GM23338 (cell line): Measurements from ENCODE around the gene CACNG6. TPM values are rescaled to one million over a fixed set of nuclear protein-coding genes. Genes with fewer than 3 reads are reported as not detected.
A peak's percentile ranks its signal among the peaks of the same experiment; 100 is the strongest.

Experiments used
- ATAC-seq: fragments of 200-7000 bp; cut with Tn5 transposase; 3 replicates; pipeline ENCODE4 v1.9.1; 2020
- DNase-seq: peaks from one replicate; pipeline ENCODE4 v3.0.0-alpha.2; 2015; ENCODE audit warnings: low spot score
- H2AFZ ChIP-seq: fragments of 200-600 bp; sonication (generic); 2 replicates; pipeline ENCODE4 v1.8.0; 2016; ENCODE audit warnings: antibody characterized with exemption, mild to moderate bottlenecking, moderate library complexity
- H3F3A ChIP-seq: fragments of 200-600 bp; sonication (generic); replicated peaks from 2 replicates; pipeline ENCODE4 v1.8.0; 2017; ENCODE audit warnings: antibody characterized with exemption, mixed run types, low read depth
- H3K27ac ChIP-seq: fragments of 200-600 bp; sonication (generic); 2 replicates; pipeline ENCODE4 v1.6.1; 2016; ENCODE audit warnings: low read depth
- H3K27me3 ChIP-seq: fragments of 200-600 bp; sonication (generic); 2 replicates; pipeline ENCODE4 v1.8.0; 2016; ENCODE audit warnings: mild to moderate bottlenecking, mixed run types, moderate library complexity; ENCODE audit not compliant: insufficient read depth
- H3K36me3 ChIP-seq: fragments of 200-600 bp; sonication (generic); 2 replicates; pipeline ENCODE4 v1.8.0; 2016; ENCODE audit warnings: mild to moderate bottlenecking; ENCODE audit not compliant: insufficient read depth
- H3K4me1 ChIP-seq: fragments of 200-600 bp; sonication (generic); 2 replicates; pipeline ENCODE4 v1.8.0; 2016; ENCODE audit warnings: mild to moderate bottlenecking, moderate library complexity; ENCODE audit not compliant: insufficient read depth
- H3K4me2 ChIP-seq: fragments of 200-600 bp; sonication (generic); 2 replicates; pipeline ENCODE4 v1.7.1; 2017; ENCODE audit warnings: mixed run types
- H3K4me3 ChIP-seq: fragments of 200-600 bp; sonication (generic); 2 replicates; pipeline ENCODE4 v1.6.1; 2016; ENCODE audit warnings: mixed run types
- H3K79me2 ChIP-seq: fragments of 200-600 bp; sonication (generic); replicated peaks from 2 replicates; pipeline ENCODE4 v1.8.0; 2017; ENCODE audit warnings: mild to moderate bottlenecking; ENCODE audit not compliant: insufficient read depth
- H3K9me2 ChIP-seq: fragments of 200-600 bp; sonication (generic); 2 replicates; pipeline ENCODE4 v1.8.0; 2017; ENCODE audit not compliant: insufficient read depth
- H4K20me1 ChIP-seq: fragments of 200-600 bp; sonication (generic); replicated peaks from 2 replicates; pipeline ENCODE4 v1.8.0; 2017; ENCODE audit warnings: mild to moderate bottlenecking; ENCODE audit not compliant: insufficient read depth
- H3K27ac Mint-ChIP-seq: 2 replicates; pipeline ENCODE4 v1.8.0; 2020; ENCODE audit warnings: inconsistent platforms, mild to moderate bottlenecking, moderate library complexity, mixed read lengths
- H3K27me3 Mint-ChIP-seq: 3 replicates; pipeline ENCODE4 v1.8.0; 2022; ENCODE audit warnings: low read depth, mild to moderate bottlenecking, moderate library complexity, mixed read lengths, inconsistent platforms; ENCODE audit not compliant: insufficient read depth, poor library complexity
- H3K36me3 Mint-ChIP-seq: 3 replicates; pipeline ENCODE4 v1.8.0; 2021; ENCODE audit warnings: low read depth, mild to moderate bottlenecking, inconsistent platforms, moderate library complexity, mixed read lengths
- H3K4me1 Mint-ChIP-seq: 3 replicates; pipeline ENCODE4 v1.8.0; 2020; ENCODE audit warnings: mild to moderate bottlenecking, inconsistent platforms, mixed read lengths
- H3K4me3 Mint-ChIP-seq: 3 replicates; pipeline ENCODE4 v1.8.0; 2021; ENCODE audit warnings: moderate library complexity, mild to moderate bottlenecking, inconsistent platforms, mixed read lengths
- H3K9me3 Mint-ChIP-seq: 3 replicates; pipeline ENCODE4 v1.8.0; 2020; ENCODE audit warnings: moderate library complexity, mild to moderate bottlenecking, inconsistent platforms, mixed read lengths
- CTCF ChIP-seq, 2 experiments: fragments of 200-600 bp in 1 of 2; sonication (generic) in 1 of 2; conservative IDR thresholded peaks; 2 replicates each; pipeline versions ENCODE4 v1.5.1 to v1.6.1; 2016 to 2017; ENCODE audit warnings: antibody characterized with exemption in 2 of 2, low read depth in 2 of 2, mild to moderate bottlenecking in 2 of 2, moderate library complexity in 1 of 2
- ETS1 ChIP-seq: IDR thresholded peaks from 2 replicates; pipeline ENCODE4 v1.6.1; 2016; ENCODE audit warnings: antibody characterized with exemption
- JUNB ChIP-seq: IDR thresholded peaks from one replicate; pipeline ENCODE4 v1.6.1; 2016; ENCODE audit warnings: antibody characterized with exemption; ENCODE audit not compliant: unreplicated experiment
- NANOG ChIP-seq: IDR thresholded peaks from 2 replicates; pipeline ENCODE4 v1.6.1; 2016; ENCODE audit warnings: antibody characterized with exemption, borderline replicate concordance
- POLR2AphosphoS5 ChIP-seq: IDR thresholded peaks from 2 replicates; pipeline ENCODE4 v1.6.1; 2016; ENCODE audit warnings: antibody characterized with exemption, low read depth
- REST ChIP-seq: IDR thresholded peaks from one replicate; pipeline ENCODE4 v1.6.1; 2018; ENCODE audit warnings: antibody characterized with exemption; ENCODE audit not compliant: unreplicated experiment
- ZNF114 ChIP-seq: fragments of 250-450 bp; sonication (Bioruptor Pico); IDR thresholded peaks from 2 replicates; pipeline ENCODE4 v1.5.0; 2020; ENCODE audit warnings: mild to moderate bottlenecking, moderate library complexity
- polyA plus RNA-seq: library from polyadenylated mRNA; unstranded; fragments of >200 nt; fragmentation: Nextera tagmentation; extraction: Ambion mirVana; gene quantifications from 2 replicates; pipeline ENCODE4 v1.2.1, GENCODE V29; 2016
- total RNA-seq: library from RNA; depleted of rRNA; stranded (reverse); fragments of >200 nt; shearing (Covaris generic); gene quantifications from 2 replicates; pipeline ENCODE4 v1.2.3, GENCODE V29; 2014

The CACNG6 gene
- total and polyA plus RNA-seq, 2 experiments from 2014 or later: 0.38 to 1.5 TPM

- H3K9me2 ChIP-seq: no peaks in the 10 kb centered on the region
- no peak overlapping the region for H3K4me2 ChIP-seq
- Mint-ChIP-seq H3K9me3 (no peaks in the 10 kb centered on the region; the same call in 1 of the 3 replicates), H3K4me3 (no peak overlapping the region), H3K27ac (no peak overlapping the region), H3K36me3 (no peaks in the 10 kb centered on the region), H3K27me3 (peaks cover 12% of the 10 kb centered on the region), H3K4me1 (peaks cover 22% of the 10 kb centered on the region)
- no peaks in the 10 kb centered on the region for H3K79me2 ChIP-seq
- H4K20me1 ChIP-seq: no peaks in the 10 kb centered on the region
- H3K27ac ChIP-seq: no peak overlapping the region
- H2AFZ ChIP-seq: peak overlapping the region; percentile 43; the same call in 1 of the 2 replicates
- 0 out of 2 replicates have a peak, but pooled peaks cover 12% of the 10 kb centered on the region for H3F3A ChIP-seq
- no peaks in the 10 kb centered on the region for H3K36me3 ChIP-seq
- no peak for TF ChIP-seq REST
- no peak for TF ChIP-seq POLR2AphosphoS5
- TF ChIP-seq ETS1: no peak
- no peak for TF ChIP-seq ZNF114 (CRISPR knock-in tag)
- TF ChIP-seq NANOG: no peak
- no peak for DNase-seq
- no peaks in the 10 kb centered on the region for H3K27me3 ChIP-seq
- peaks cover 9% of the 10 kb centered on the region for H3K4me1 ChIP-seq
- no peak overlapping the region for H3K4me3 ChIP-seq
- no peak for ATAC-seq
Observed at GRCh38 chr19:54014920-54015560, 23.6 kb downstream of the CACNG6 start.

GRCh38 chr19:54017261-54017660 lies 25.8 kb downstream of the CACNG6 start:
- Histone ChIP-seq H3K4me2 (no peak overlapping the region), H3K27ac (no peak overlapping the region), H4K20me1 (no peaks in the 10 kb centered on the region), H3F3A (0 out of 2 replicates have a peak, but pooled peaks cover 12% of the 10 kb centered on the region), H3K36me3 (no peaks in the 10 kb centered on the region), H3K79me2 (no peaks in the 10 kb centered on the region), H3K4me1 (peaks cover 6% of the 10 kb centered on the region), H3K9me2 (no peaks in the 10 kb centered on the region), H3K4me3 (no peak overlapping the region), H2AFZ (no peak overlapping the region), H3K27me3 (no peaks in the 10 kb centered on the region)
- H3K27ac Mint-ChIP-seq: no peak overlapping the region
- no peak for TF ChIP-seq ZNF114 (CRISPR knock-in tag)
- no peak for TF ChIP-seq REST
- no peak for TF ChIP-seq CTCF (conservative IDR thresholded peaks at IDR 0.05; ENCODE audit: low read depth in 2 of 2)
- no peak for TF ChIP-seq JUNB
- no peak for TF ChIP-seq POLR2AphosphoS5
- no peak for TF ChIP-seq ETS1
- ATAC-seq (no peak), DNase-seq (peak; percentile 56)
- H3K36me3 Mint-ChIP-seq: no peaks in the 10 kb centered on the region; the same call in 2 of the 3 replicates
- H3K9me3 Mint-ChIP-seq: no peaks in the 10 kb centered on the region; the same call in 1 of the 3 replicates
- no peak overlapping the region for H3K4me3 Mint-ChIP-seq
- peaks cover 13% of the 10 kb centered on the region for H3K4me1 Mint-ChIP-seq
- H3K27me3 Mint-ChIP-seq: peaks cover 18% of the 10 kb centered on the region
